Thymus (tissue), 11 donors: ENCODE measurements around the gene GNB1. TPM values are rescaled to one million over a fixed set of nuclear protein-coding genes. Genes with fewer than 3 reads are reported as not detected.

Experiments used
- DNase-seq, 9 donors: peaks; one replicate each; pipeline ENCODE4 v3.0.0-alpha.2; 2013; ENCODE audit warnings: low spot score in 9 of 9, low read depth in 6 of 9, missing footprints in 1 of 9
- H3K27ac ChIP-seq, 2 donors: one replicate each; pipeline ENCODE4 v1.5.1; 2013; ENCODE audit warnings: control low read depth in 1 of 2, low read depth in 1 of 2, low read length in 1 of 2, mild to moderate bottlenecking in 1 of 2, moderate library complexity in 1 of 2
- H3K27me3 ChIP-seq, 2 donors: one replicate each; pipeline ENCODE4 v1.5.1; 2013; ENCODE audit warnings: low read length in 1 of 2; ENCODE audit not compliant: control insufficient read depth in 2 of 2, insufficient read depth in 1 of 2
- H3K36me3 ChIP-seq, 2 donors: one replicate each; pipeline ENCODE4 v1.5.1; 2013; ENCODE audit warnings: low read length in 1 of 2, mild to moderate bottlenecking in 1 of 2, moderate library complexity in 1 of 2; ENCODE audit not compliant: control insufficient read depth in 2 of 2, insufficient read depth in 2 of 2
- H3K4me1 ChIP-seq, 2 donors: one replicate each; pipeline ENCODE4 v1.5.1; 2013; ENCODE audit warnings: low read length in 2 of 2; ENCODE audit not compliant: control insufficient read depth in 2 of 2, insufficient read depth in 2 of 2
- H3K4me3 ChIP-seq, 2 donors: one replicate each; pipeline ENCODE4 v1.5.1; 2013; ENCODE audit warnings: low read length in 2 of 2, control low read depth in 1 of 2, mild to moderate bottlenecking in 1 of 2
- H3K9me3 ChIP-seq, 2 donors: one replicate each; pipeline ENCODE4 v1.5.1; 2013; ENCODE audit warnings: low read length in 1 of 2, mild to moderate bottlenecking in 1 of 2; ENCODE audit not compliant: control insufficient read depth in 2 of 2, insufficient read depth in 1 of 2
- WGBS: extraction: QIAGEN DNeasy Blood & Tissue Kit; methylation state at CpG from one replicate; pipeline ENCODE4 v1.1.7; 2013; 5-methylcytosine and 5-hydroxymethylcytosine counted together
- polyA plus RNA-seq: library from polyadenylated mRNA; stranded (reverse); fragments of 200-250 nt; gene quantifications from one replicate; pipeline ENCODE4 v1.2.3, GENCODE V29; 2013
- total RNA-seq: library from RNA; stranded (reverse); fragments of 120-200 nt; gene quantifications from one replicate; pipeline ENCODE4 v1.2.4, GENCODE V29; 2013
- donor health status: healthy.

GNB1 gene
- total and polyA plus RNA-seq, 2 donors: 45.1 to 123 TPM

GRCh38 chr1:1901641-1902294, 10.9 kb upstream of the GNB1 start:
- DNase-seq: no peak

DNA sequence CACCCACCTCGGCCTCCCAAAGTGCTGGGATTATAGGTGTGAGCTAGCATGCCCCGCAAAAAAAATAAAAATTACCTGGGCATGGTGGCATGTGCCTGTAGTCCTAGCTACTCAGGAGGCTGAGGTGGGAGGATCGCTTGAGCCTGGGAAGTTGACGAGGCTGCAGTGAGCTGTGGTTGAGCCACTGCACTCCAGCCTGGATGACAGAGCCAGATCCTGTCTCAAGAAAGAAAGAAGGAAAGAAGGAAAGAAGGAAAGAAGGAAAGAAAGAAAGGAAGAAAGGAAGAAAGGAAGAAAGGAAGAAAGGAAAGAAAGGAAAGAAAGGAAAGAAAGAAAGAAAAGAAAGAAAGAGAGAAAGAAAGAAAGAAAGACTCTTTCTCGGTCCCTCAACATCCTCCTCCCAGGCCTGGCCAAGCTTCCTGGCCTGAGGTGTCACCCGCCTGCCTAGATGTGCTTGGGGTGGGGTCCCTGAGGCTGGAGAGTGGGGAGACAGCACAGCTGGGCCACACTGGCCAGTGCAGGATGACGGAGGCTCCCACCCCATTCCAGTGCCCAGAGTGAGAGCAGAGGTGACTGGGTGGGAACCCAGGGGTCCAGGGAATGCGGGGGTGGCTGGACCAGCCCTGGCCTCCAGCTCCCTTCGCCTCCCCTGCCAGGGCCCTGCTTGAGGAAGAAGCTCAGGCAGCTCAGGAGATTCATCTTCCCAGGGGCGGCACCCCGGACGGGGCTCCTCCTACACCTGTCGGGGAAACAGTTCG, 10.2 kb upstream of the GNB1 start:
- H3K27ac ChIP-seq: no peak overlapping the region
- 89% methylated on average over 14 of the region's 14 CpGs for WGBS
- no peak for DNase-seq

More at GRCh38 chr1:1901641-1902294, 10.9 kb upstream of the GNB1 start:
- peaks cover 6 to 18% of the 10 kb centered on the region in 2 donors for H3K4me1 ChIP-seq
- no peak overlapping the region for H3K4me3 ChIP-seq
- no peaks in the 10 kb centered on the region for H3K27me3 ChIP-seq
- H3K27ac ChIP-seq: no peak overlapping the region
- peaks cover 0 to 6% of the 10 kb centered on the region in 2 donors for H3K9me3 ChIP-seq
- WGBS: 73% methylated on average over 13 of the region's 13 CpGs
- no peaks in the 10 kb centered on the region for H3K36me3 ChIP-seq

DNA sequence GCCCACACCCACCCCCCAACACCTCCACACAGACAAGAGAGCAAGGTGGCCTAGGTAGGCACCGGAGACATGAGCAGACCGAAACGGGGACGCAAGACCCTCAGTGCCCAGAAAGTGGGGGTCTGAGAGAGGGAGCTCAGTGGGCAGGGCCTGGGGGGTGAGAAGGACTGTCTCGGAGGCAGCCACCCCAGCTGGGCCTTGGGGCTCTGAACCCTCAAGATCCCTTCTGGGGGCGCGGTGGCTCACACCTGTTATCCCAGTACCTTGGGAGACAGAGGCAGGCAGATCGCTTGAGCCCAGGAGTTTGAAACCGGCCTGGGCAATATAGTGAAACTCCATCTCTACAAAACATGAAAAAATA, 9.1 kb upstream of the GNB1 start:
- H3K36me3 ChIP-seq: no peaks in the 10 kb centered on the region
- H3K9me3 ChIP-seq: peaks cover 0 to 6% of the 10 kb centered on the region in 2 donors
- peaks cover 6 to 24% of the 10 kb centered on the region in 2 donors for H3K4me1 ChIP-seq
- 41% methylated on average over 9 of the region's 9 CpGs for WGBS
- H3K4me3 ChIP-seq: no peak overlapping the region
- DNase-seq: no peak
- H3K27me3 ChIP-seq: no peaks in the 10 kb centered on the region
- H3K27ac ChIP-seq: no peak overlapping the region

More for the DNA sequence above, 10.2 kb upstream of the GNB1 start:
- no peaks in the 10 kb centered on the region for H3K36me3 ChIP-seq
- H3K27me3 ChIP-seq: no peaks in the 10 kb centered on the region
- H3K4me3 ChIP-seq: no peak overlapping the region
- peaks cover 0 to 6% of the 10 kb centered on the region in 2 donors for H3K9me3 ChIP-seq
- peaks cover 6 to 13% of the 10 kb centered on the region in 2 donors for H3K4me1 ChIP-seq

GRCh38 chr1:1899266-1899966, 8.5 kb upstream of the GNB1 start:
- 13% methylated on average over 16 of the region's 16 CpGs for WGBS
- peak in 2 of 9 donors; percentile 8 to 49 for DNase-seq
- H3K27me3 ChIP-seq: no peaks in the 10 kb centered on the region

DNA sequence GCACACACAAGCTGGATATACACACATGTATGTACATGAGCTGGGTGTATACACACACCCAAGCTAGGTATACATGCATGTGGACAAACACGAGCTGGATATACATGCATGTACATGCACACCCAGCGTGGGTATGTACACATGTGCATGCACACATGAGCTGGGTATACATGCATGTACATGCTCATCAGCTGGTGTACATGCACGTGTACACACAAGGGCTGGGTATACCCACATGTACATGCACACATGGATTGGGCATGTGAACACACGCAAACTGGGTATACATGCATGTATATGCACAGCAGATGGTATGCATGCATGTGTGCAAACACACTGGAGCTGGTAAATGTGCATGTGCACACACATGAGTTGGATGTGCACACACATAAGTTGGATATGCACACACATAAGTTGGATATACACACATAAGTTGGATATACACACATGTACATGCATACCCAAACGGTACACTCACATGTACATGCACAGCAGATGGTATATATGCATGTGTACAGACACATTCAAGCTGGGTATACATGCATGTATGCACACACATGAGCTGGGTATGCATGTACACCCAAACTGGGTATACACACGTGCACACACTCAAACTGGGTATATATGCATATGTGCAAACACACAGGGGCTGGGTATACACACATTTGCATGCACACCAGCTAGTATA, 7.5 kb upstream of the GNB1 start:
- Histone ChIP-seq H3K36me3 (no peaks in the 10 kb centered on the region), H3K4me1 (peaks cover 6 to 34% of the 10 kb centered on the region in 2 donors), H3K4me3 (no peak overlapping the region), H3K27me3 (no peaks in the 10 kb centered on the region), H3K27ac (no peak overlapping the region), H3K9me3 (peaks cover 0 to 5% of the 10 kb centered on the region in 2 donors)
- WGBS: 97% methylated on average over 6 of the region's 6 CpGs
- no peak for DNase-seq

More at GRCh38 chr1:1899266-1899966, 8.5 kb upstream of the GNB1 start:
- Histone ChIP-seq H3K27ac (peak overlapping the region in 1 of 2 donors; percentile 43), H3K9me3 (peaks cover 0 to 6% of the 10 kb centered on the region in 2 donors), H3K4me3 (no peak overlapping the region), H3K4me1 (peaks cover 6 to 29% of the 10 kb centered on the region in 2 donors), H3K36me3 (no peaks in the 10 kb centered on the region)

DNA sequence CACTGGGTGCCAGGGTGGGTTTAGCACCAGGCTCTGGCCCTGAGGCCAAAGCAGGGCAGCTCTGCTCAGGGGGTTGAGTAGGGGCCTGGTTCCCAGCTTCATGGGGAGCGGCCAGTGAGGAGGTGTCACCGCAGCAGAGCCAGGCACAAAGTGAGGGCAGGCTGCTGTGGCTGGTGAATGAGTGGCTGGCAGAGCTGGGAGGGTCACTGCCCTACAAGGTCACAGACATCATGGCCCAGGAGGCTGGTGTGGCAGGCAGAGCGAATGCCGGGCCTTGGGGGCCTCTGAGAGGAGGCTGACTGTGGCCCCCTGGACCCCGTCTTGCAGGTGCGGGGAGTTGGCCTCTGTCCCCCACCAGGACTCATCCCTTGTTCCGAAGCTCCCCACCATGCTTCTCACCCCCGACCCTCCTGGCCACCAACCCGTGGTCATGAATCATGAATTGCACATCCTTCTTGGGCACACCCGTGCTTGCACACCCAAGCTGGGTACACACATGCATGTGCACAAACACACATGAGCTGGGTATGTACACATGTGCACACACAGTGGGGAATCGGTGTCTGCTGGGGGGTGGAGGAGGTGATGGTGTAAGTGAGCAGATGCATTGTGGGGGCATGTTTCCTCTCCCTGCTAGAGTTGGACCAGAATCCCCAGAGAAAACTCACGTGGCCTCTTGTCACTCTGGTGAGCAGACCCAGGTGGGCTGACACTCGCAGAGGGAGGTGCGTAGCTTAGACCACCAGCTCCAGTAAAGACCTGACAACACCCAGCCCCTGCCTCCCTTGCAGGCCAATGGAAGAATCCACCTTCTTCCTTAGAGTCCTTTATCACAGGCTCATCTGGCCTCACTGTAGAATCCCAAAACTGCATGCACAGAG, 4.8 kb upstream of the GNB1 start:
- H3K9me3 ChIP-seq: no peaks in the 10 kb centered on the region
- WGBS: 74% methylated on average over 14 of the region's 14 CpGs
- peaks cover 13 to 47% of the 10 kb centered on the region in 2 donors for H3K4me1 ChIP-seq
- no peaks in the 10 kb centered on the region for H3K36me3 ChIP-seq
- DNase-seq: peak in 1 of 9 donors; percentile 59
- H3K27ac ChIP-seq: no peak overlapping the region
- H3K27me3 ChIP-seq: no peaks in the 10 kb centered on the region
- H3K4me3 ChIP-seq: no peak overlapping the region

- no peaks in the 10 kb centered on the region for H3K36me3 ChIP-seq
- no peak overlapping the region for H3K4me3 ChIP-seq
- no peaks in the 10 kb centered on the region for H3K9me3 ChIP-seq
- H3K4me1 ChIP-seq: peaks cover 13 to 46% of the 10 kb centered on the region in 2 donors
- 83% methylated on average over 10 of the region's 10 CpGs for WGBS
- H3K27me3 ChIP-seq: no peaks in the 10 kb centered on the region
- no peak for DNase-seq
- no peak overlapping the region for H3K27ac ChIP-seq
Observed at GRCh38 chr1:1895060-1895418, 4.2 kb upstream of the GNB1 start.

GRCh38 chr1:1894354-1895059, 3.6 kb upstream of the GNB1 start:
- no peak for DNase-seq
- 74% methylated on average over 14 of the region's 14 CpGs for WGBS
- no peak overlapping the region for H3K4me3 ChIP-seq
- H3K27me3 ChIP-seq: no peaks in the 10 kb centered on the region
- no peak overlapping the region for H3K27ac ChIP-seq
- H3K36me3 ChIP-seq: no peaks in the 10 kb centered on the region
- H3K4me1 ChIP-seq: peaks cover 11 to 41% of the 10 kb centered on the region in 2 donors
- H3K9me3 ChIP-seq: no peaks in the 10 kb centered on the region
